Fibroblast of villous mesenchyme (primary cell): ENCODE data around the gene DGCR2. TPM values are rescaled to one million over a fixed set of nuclear protein-coding genes. Genes with fewer than 3 reads are reported as not detected.

Source experiments
- DNase-seq: peaks from one replicate; pipeline ENCODE4 v3.0.0-alpha.2; 2010; ENCODE audit warnings: low read depth
- H3K4me3 ChIP-seq: 2 replicates; pipeline ENCODE4 v1.5.1; 2011; ENCODE audit warnings: low read depth, mild to moderate bottlenecking, low read length
- CTCF ChIP-seq: IDR thresholded peaks from 2 replicates; pipeline ENCODE4 v1.5.1; 2012; ENCODE audit warnings: low read depth, mild to moderate bottlenecking, low read length; ENCODE audit not compliant: insufficient read depth
- total RNA-seq: library from RNA; depleted of rRNA; stranded (reverse); fragments of >200 nt; gene quantifications from 2 replicates; pipeline ENCODE4 v1.2.3, GENCODE V29; 2012

DGCR2 gene
- total RNA-seq, 1 donor, result 53.5 TPM

GRCh38 chr22:19143212-19143611 lies 21.0 kb upstream of the DGCR2 start:
- DNase-seq, result no peak
- TF ChIP-seq CTCF, result no peak
- H3K4me3 ChIP-seq, result no peak overlapping the region

- DNase-seq, result no peak
- no peak overlapping the region for H3K4me3 ChIP-seq
- TF ChIP-seq CTCF, result no peak
Measured at GRCh38 chr22:19142394-19142793, 20.2 kb upstream of the DGCR2 start.

GRCh38 chr22:19139974-19140373 lies 17.8 kb upstream of the DGCR2 start:
- no peak for TF ChIP-seq CTCF
- H3K4me3 ChIP-seq, result no peak overlapping the region
- no peak for DNase-seq

GRCh38 chr22:19139001-19139356 lies 16.8 kb upstream of the DGCR2 start:
- no peak for DNase-seq
- H3K4me3 ChIP-seq, result no peak overlapping the region
- no peak for TF ChIP-seq CTCF

- TF ChIP-seq CTCF, result no peak
- H3K4me3 ChIP-seq, result no peak overlapping the region
- no peak for DNase-seq
Measured at GRCh38 chr22:19138217-19139000, 16.2 kb upstream of the DGCR2 start.

GRCh38 chr22:19137384-19138216 lies 15.4 kb upstream of the DGCR2 start:
- DNase-seq, result no peak
- H3K4me3 ChIP-seq, result no peak overlapping the region
- TF ChIP-seq CTCF, result no peak
